GM23248 (cell line): ENCODE data around the gene DSTN. TPM values are rescaled to one million over a fixed set of nuclear protein-coding genes. Genes with fewer than 3 reads are reported as not detected.

Experiments used
- DNase-seq: peaks from one replicate; pipeline ENCODE4 v3.0.0-alpha.2; 2015
- H2AFZ ChIP-seq: fragments of 200-600 bp; sonication (generic); 2 replicates; pipeline ENCODE4 v1.6.1; 2016; ENCODE audit warnings: antibody characterized with exemption
- H3F3A ChIP-seq: fragments of 200-600 bp; sonication (generic); 2 replicates; pipeline ENCODE4 v1.6.1; 2016; ENCODE audit warnings: mild to moderate bottlenecking, antibody characterized with exemption, mixed run types; ENCODE audit not compliant: insufficient read depth
- H3K27ac ChIP-seq: fragments of 200-600 bp; sonication (generic); 2 replicates; pipeline ENCODE4 v1.5.1; 2016; ENCODE audit warnings: mild to moderate bottlenecking
- H3K27me3 ChIP-seq: fragments of 200-600 bp; sonication (generic); replicated peaks from 2 replicates; pipeline ENCODE4 v1.6.1; 2016; ENCODE audit warnings: mild to moderate bottlenecking; ENCODE audit not compliant: insufficient read depth
- H3K36me3 ChIP-seq: fragments of 200-600 bp; sonication (generic); 2 replicates; pipeline ENCODE4 v1.6.1; 2016; ENCODE audit warnings: low read depth, mild to moderate bottlenecking
- H3K4me1 ChIP-seq: fragments of 200-600 bp; sonication (generic); 2 replicates; pipeline ENCODE4 v1.6.1; 2016; ENCODE audit warnings: mild to moderate bottlenecking; ENCODE audit not compliant: insufficient read depth
- H3K4me2 ChIP-seq: fragments of 200-600 bp; sonication (generic); one replicate; pipeline ENCODE4 v1.6.1; 2016; ENCODE audit warnings: mild to moderate bottlenecking; ENCODE audit not compliant: unreplicated experiment
- H3K4me3 ChIP-seq: fragments of 200-600 bp; sonication (generic); 2 replicates; pipeline ENCODE4 v1.5.1; 2016; ENCODE audit warnings: mild to moderate bottlenecking
- H3K79me2 ChIP-seq: fragments of 200-600 bp; sonication (generic); 2 replicates; pipeline ENCODE4 v1.6.1; 2016; ENCODE audit warnings: mild to moderate bottlenecking; ENCODE audit not compliant: insufficient read depth
- H3K9ac ChIP-seq: fragments of 200-600 bp; sonication (generic); 2 replicates; pipeline ENCODE4 v1.6.1; 2016; ENCODE audit warnings: mild to moderate bottlenecking
- H3K9me2 ChIP-seq: fragments of 200-600 bp; sonication (generic); 2 replicates; pipeline ENCODE4 v1.6.1; 2016; ENCODE audit warnings: mixed run types, mild to moderate bottlenecking, moderate library complexity; ENCODE audit not compliant: insufficient read depth
- H3K9me3 ChIP-seq: fragments of 200-600 bp; sonication (generic); one replicate; pipeline ENCODE4 v1.6.1; 2017; ENCODE audit warnings: low read depth
- H4K20me1 ChIP-seq: fragments of 200-600 bp; sonication (generic); 2 replicates; pipeline ENCODE4 v1.6.0; 2016; ENCODE audit not compliant: insufficient read depth
- EZH2 ChIP-seq: fragments of 200-600 bp; sonication (generic); IDR thresholded peaks from 2 replicates; pipeline ENCODE4 v1.6.1; 2018; ENCODE audit warnings: antibody characterized with exemption, mild to moderate bottlenecking; ENCODE audit not compliant: insufficient read depth, poor library complexity, severe bottlenecking
- EZH2phosphoT487 ChIP-seq: fragments of 200-600 bp; sonication (generic); IDR thresholded peaks from 2 replicates; pipeline ENCODE4 v1.6.1; 2018; ENCODE audit warnings: antibody characterized with exemption, moderate library complexity, mild to moderate bottlenecking, low read depth; ENCODE audit not compliant: insufficient read depth
- WGBS, 2 experiments: methylation state at CpG; one replicate each; pipeline ENCODE4 v1.1.6; 2015 to 2017; ENCODE audit warnings: low lambda C conversion rate in 2 of 2, low coverage in 1 of 2; ENCODE audit errors: missing lambda C conversion rate in 2 of 2; 5-methylcytosine and 5-hydroxymethylcytosine counted together
- in situ Hi-C: fragments of 300-500 bp; cut with MboI; formaldehyde crosslinking; loops from 2 replicates; pipeline ENCODE4 v1.15.0; 2020
- polyA plus RNA-seq: library from polyadenylated mRNA; unstranded; fragments of >200 nt; fragmentation: Nextera tagmentation; extraction: Ambion mirVana; gene quantifications from 2 replicates; pipeline ENCODE4 v1.2.1, GENCODE V29; 2016
- total RNA-seq: library from RNA; depleted of rRNA; stranded (reverse); fragments of >200 nt; shearing (Covaris generic); gene quantifications from 2 replicates; pipeline ENCODE4 v1.2.3, GENCODE V29; 2014

The DSTN gene
- total and polyA plus RNA-seq, 2 experiments from 2014 or later = 338 to 610 TPM

DNA sequence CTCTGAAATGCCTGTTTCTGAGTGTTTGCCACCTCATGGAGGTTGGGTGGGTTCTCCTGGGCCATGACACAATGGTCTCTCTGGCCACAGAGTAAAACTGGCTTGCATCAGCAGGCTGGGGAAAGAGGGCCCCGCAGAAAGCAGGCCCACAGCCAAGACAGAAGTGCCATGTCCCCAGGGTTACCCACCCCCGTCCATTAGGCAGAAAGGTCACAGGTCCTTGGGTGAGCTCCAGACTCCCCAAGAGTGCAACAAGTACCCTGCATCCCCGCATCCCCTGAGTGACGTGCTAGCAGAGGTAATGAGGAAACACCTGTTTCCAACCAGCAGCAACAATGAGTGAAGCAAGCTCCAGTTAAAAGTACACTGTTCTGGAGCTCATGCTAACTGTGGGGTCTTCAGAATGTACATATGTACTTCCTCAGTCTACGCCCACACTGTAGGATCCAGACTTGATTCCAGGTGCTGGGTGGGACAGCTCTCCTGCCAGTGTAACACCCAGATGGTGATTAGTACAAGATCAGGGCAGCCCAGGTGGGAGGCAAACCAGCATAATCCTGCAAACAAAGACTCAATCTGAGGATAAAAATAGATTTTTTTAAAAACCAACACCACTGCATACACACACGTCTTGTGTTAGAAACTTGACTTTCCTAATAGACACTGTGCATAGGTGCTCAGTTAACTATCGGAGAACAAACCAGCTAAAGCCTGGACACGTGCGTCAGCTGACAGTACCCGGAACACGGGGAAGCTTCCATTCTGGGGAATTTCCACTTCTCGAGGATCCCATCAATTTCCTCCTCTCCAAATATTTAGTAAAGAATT lies 80.6 kb downstream of the DSTN start:
- Histone ChIP-seq H3K9ac (peak overlapping the region; percentile 57), H3K4me2 (peak overlapping the region; percentile 3), H3K36me3 (no peaks in the 10 kb centered on the region; the same call in 1 of the 2 replicates), H3F3A (peaks cover 35% of the 10 kb centered on the region), H3K4me3 (no peak overlapping the region), H3K9me3 (no peaks in the 10 kb centered on the region), H3K9me2 (no peaks in the 10 kb centered on the region), H2AFZ (no peak overlapping the region), H3K79me2 (peaks cover 98% of the 10 kb centered on the region), H3K4me1 (peaks cover 39% of the 10 kb centered on the region), H3K27me3 (no peaks in the 10 kb centered on the region), H4K20me1 (peaks cover 14% of the 10 kb centered on the region; the same call in 1 of the 2 replicates), H3K27ac (peak overlapping the region; percentile 51)
- DNase-seq = peak; percentile 52
- TF ChIP-seq EZH2 (no peak), EZH2phosphoT487 (no peak)
- 56% methylated on average over 12 of the region's 12 CpGs for WGBS, 2 experiments
- in situ Hi-C loops = loop anchor here (25.0 kb wide), 1 partner anchor 512 kb away; no protein-coding TSS in a partner anchor

GRCh38 chr20:17651129-17651759 lies 81.4 kb downstream of the DSTN start:
- Histone ChIP-seq H3F3A (peaks cover 41% of the 10 kb centered on the region), H3K4me3 (no peak overlapping the region), H3K27ac (peak overlapping the region; percentile 51), H4K20me1 (peaks cover 15% of the 10 kb centered on the region; the same call in 1 of the 2 replicates), H3K9me3 (no peaks in the 10 kb centered on the region), H3K4me1 (peaks cover 47% of the 10 kb centered on the region), H3K36me3 (peaks cover 2% of the 10 kb centered on the region; the same call in 1 of the 2 replicates), H3K9me2 (no peaks in the 10 kb centered on the region), H3K27me3 (no peaks in the 10 kb centered on the region), H3K79me2 (peaks cover 98% of the 10 kb centered on the region), H3K4me2 (peak overlapping the region; percentile 3), H3K9ac (peak overlapping the region; percentile 57), H2AFZ (no peak overlapping the region)
- in situ Hi-C loops = loop anchor here (25.0 kb wide), 1 partner anchor 511 kb away; no protein-coding TSS in a partner anchor
- TF ChIP-seq EZH2phosphoT487 (no peak), EZH2 (no peak)
- DNase-seq = peak; percentile 84
- WGBS, 2 experiments = 34 to 35% methylated on average over 11 of the region's 11 CpGs

GRCh38 chr20:17651760-17652388 lies 82.0 kb downstream of the DSTN start:
- peak; percentile 33 for DNase-seq
- Histone ChIP-seq H3K27me3 (no peaks in the 10 kb centered on the region), H3K27ac (peak overlapping the region; percentile 51), H4K20me1 (peaks cover 18% of the 10 kb centered on the region; the same call in 1 of the 2 replicates), H3K9ac (peak overlapping the region; percentile 25; the same call in 1 of the 2 replicates), H3K79me2 (peaks cover 98% of the 10 kb centered on the region), H3K9me2 (no peaks in the 10 kb centered on the region), H2AFZ (no peak overlapping the region), H3K4me3 (no peak overlapping the region), H3K4me2 (no peak overlapping the region), H3K4me1 (peaks cover 49% of the 10 kb centered on the region), H3K9me3 (no peaks in the 10 kb centered on the region), H3F3A (peaks cover 47% of the 10 kb centered on the region), H3K36me3 (peaks cover 8% of the 10 kb centered on the region; the same call in 1 of the 2 replicates)
- TF ChIP-seq EZH2phosphoT487 = no peak
- no peak for TF ChIP-seq EZH2
- WGBS, 2 experiments = 76 to 83% methylated on average over 2 of the region's 2 CpGs
- in situ Hi-C loops = loop anchor here (25.0 kb wide), 1 partner anchor 510 kb away; no protein-coding TSS in a partner anchor

GRCh38 chr20:17652411-17652810 lies 82.5 kb downstream of the DSTN start:
- Histone ChIP-seq H3K4me1 (peaks cover 49% of the 10 kb centered on the region), H3K4me3 (no peak overlapping the region), H3K9ac (peak overlapping the region; percentile 25; the same call in 1 of the 2 replicates), H2AFZ (no peak overlapping the region), H3K36me3 (peaks cover 12% of the 10 kb centered on the region; the same call in 1 of the 2 replicates), H4K20me1 (peaks cover 18% of the 10 kb centered on the region; the same call in 1 of the 2 replicates), H3F3A (peaks cover 53% of the 10 kb centered on the region), H3K79me2 (peaks cover 98% of the 10 kb centered on the region), H3K4me2 (no peak overlapping the region), H3K27me3 (no peaks in the 10 kb centered on the region), H3K9me2 (no peaks in the 10 kb centered on the region), H3K9me3 (no peaks in the 10 kb centered on the region), H3K27ac (peak overlapping the region; percentile 51; the same call in 1 of the 2 replicates)
- TF ChIP-seq EZH2phosphoT487 (no peak), EZH2 (no peak)
- no peak for DNase-seq
- in situ Hi-C loops = loop anchor here (25.0 kb wide), 1 partner anchor 510 kb away; no protein-coding TSS in a partner anchor
- 60 to 62% methylated on average over 10 of the region's 10 CpGs for WGBS, 2 experiments
